Midbrain (tissue), 1 donor: ENCODE results near the gene PPM1M.

Experiments used
- DNase-seq: peaks from one replicate; lab custom pipeline; 2025; lab: John Stamatoyannopoulos, UW

PPM1M gene

DNA sequence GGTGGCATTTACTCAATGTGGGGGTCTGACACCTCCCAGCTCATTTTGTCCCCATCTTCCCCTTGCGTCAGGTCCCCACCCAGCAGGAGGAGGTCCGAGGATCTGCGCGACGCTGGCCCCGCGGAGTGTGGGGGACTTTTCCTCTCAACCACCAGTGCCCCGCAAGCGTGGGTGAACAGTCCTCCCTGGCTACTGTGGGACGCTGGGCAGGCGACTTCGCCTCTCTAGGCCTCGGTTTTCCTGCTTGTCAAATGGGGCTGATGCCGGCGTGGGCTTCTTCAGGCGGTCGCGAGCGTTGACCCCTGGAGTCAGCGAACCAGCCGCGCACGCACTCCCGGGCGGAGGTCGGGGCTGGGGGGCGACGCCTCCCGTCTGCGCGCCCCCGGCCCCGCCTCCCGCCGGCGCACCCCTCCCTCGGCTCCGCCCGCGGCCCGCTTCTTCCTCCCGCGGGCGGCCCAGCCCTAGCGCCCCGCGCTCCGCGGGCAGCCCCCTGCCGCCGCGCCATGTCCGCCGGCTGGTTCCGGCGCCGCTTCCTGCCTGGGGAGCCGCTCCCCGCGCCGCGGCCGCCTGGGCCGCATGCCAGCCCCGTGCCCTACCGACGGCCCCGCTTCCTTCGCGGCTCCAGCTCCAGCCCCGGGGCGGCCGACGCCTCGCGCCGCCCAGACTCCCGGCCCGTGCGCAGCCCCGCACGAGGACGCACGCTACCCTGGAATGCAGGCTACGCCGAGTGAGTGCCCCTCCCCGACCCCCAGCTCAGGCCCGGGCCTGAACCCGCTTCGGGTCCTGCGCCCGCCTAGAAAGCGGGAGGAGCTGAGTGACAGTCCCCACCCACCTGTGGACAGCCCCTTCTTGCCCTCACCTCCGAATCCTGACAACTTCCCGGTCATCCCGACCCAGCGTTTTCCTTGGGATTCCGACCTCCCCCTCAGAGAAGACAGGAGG is at the start of gene PPM1M:
Gene PPM1M (plus strand): TSS at position 438 of the 942 bp plus-strand sequence. CDS start 66 bp downstream, at position 504.
- peak; percentile 10 for DNase-seq

DNA sequence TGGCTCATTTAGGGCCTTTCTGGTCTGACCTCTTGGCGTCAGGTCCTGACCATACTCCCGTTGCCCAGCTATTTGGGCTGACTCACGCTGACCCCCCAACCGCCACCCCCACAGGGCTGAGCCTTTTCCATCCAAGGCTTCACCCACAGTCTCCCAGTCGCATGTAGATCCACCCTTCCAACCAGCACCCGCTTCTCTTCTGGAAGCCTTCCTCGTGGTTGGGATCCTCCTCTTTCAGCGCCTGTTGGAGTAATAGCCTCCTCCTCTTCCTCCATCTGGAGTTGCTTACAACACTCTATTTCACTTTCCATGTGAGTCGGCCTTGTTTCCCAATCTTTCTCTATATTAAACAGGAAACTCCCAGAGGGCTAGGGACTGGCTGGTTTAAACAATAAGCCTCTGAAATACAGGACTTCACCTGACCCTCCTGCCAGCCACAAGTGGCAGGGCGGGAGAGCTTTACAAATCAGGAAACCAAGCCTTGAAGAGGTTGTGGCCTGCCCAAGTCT is 49.7 kb upstream of the PPM1M start:
- DNase-seq: no peak

DNA sequence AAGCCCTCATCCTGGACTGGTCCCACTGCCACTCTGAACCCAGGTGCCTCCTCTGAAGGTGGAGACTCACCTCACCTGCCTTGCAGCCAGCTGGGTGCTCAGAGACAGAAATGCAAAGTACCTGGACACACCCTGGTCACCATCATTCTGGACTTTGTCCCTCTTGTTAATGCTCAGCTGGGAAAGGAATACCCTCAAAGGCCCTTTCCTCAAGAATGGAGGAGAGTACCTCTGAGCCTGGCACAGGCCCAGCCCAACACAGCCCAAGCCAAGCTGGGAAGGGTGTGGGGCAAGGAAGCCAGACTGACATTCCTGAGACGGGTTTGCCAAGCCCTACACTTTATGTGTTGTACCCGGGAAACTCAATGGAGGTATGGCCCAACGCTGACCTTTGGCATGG is 48.6 kb upstream of the PPM1M start:
- DNase-seq: no peak

DNA sequence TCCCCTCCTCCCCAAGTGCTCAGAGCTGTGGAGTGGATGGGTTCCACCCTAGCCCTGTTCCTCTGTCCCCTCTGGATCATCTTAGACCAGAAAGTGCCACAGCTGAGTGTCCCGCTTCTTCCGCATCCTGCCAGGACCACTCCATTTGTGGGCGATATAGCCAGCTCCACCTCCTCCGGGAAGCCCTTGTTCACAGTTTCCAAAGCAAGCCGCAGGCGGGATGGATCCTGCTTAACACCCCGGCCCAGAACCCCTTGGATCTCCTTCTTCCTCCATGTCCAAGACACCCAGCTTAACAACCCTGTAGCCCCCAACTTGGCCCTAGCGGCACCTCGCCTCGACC is 48.1 kb upstream of the PPM1M start:
- no peak for DNase-seq

DNA sequence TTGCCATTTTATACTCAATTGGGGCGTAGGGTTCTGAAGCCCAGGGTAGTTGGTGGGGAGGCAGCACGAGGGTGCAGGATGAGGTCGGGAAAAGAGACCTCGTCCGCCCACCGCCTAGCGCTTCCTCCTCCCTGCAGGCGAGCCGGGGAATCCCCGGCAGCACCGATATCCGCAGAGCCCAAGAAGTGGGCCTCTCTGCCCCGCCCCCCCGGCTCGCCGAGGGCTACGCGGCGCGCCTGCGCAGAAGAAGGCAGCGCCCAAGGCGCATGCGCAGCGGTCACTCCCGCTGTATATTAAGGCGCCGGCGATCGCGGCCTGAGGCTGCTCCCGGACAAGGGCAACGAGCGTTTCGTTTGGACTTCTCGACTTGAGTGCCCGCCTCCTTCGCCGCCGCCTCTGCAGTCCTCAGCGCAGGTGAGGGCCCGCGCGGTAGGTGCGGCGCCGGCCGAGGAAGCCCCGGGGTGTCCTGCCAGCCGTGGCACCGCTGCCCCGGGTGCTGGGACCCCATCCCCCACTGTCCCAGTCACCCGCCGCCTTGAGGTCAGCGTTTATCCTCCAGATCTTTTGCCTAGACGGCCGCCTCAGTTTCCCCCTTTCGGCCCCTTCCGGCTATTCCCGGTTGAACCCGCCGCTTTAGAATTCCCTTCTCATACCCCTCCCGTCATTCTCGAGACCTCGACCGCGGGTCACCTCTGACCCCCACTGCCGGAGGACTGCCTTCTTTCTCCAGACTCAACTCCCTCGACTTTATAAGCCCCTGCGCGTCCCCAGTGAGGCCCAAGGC is 47.5 kb upstream of the PPM1M start, which contains the start of gene ALAS1:
Gene ALAS1 (plus strand): TSS at position 319 of the 784 bp plus-strand sequence. CDS start 1,082 bp downstream, outside the sequence.
- peak; percentile 93 for DNase-seq

GRCh38 chr3:52198643-52199608 is 46.6 kb upstream of the PPM1M start:
- no peak for DNase-seq

GRCh38 chr3:52200981-52201679 is 44.4 kb upstream of the PPM1M start:
- DNase-seq: no peak

GRCh38 chr3:52202384-52203077 is 43.0 kb upstream of the PPM1M start:
- no peak for DNase-seq

DNA sequence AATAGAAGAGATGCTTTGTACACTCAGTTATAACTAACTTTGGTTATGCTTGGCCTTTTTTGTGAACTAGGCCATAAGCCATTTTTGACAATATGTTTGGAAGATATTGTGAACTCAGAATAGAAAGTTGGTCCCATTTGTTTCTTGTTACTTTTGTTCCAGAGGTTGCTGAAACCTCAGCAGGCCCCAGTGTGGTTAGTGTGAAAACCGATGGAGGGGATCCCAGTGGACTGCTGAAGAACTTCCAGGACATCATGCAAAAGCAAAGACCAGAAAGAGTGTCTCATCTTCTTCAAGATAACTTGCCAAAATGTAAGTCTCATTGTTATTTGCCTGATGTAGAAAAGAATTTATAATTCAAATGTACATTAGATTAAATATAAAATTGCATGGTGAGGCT is 41.9 kb upstream of the PPM1M start:
- no peak for DNase-seq

DNA sequence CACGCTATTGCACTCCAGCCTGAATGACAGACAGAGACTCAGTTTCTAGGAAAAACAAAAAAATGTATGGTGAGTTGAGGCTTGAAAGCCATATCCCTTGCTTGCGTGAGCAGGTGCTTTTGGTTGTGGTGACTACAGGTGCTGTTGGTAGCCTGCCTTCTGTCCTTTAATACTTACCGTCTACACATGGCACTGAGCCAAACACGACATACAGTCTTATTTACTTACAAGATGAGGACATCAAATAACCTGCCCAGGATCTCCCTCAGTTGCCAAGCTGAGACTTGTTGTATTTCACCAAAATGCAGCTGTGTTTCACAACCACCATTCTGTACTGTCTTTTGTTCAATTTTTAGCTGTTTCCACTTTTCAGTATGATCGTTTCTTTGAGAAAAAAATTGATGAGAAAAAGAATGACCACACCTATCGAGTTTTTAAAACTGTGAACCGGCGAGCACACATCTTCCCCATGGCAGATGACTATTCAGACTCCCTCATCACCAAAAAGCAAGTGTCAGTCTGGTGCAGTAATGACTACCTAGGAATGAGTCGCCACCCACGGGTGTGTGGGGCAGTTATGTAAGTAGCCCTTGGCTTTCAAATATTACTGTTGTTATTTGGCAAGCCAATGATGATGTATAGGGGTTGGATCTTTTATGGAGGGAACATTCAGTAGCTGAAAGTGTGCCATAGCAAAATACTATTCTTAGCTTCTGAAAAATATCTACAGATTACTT is 41.1 kb upstream of the PPM1M start:
- DNase-seq: no peak

DNA sequence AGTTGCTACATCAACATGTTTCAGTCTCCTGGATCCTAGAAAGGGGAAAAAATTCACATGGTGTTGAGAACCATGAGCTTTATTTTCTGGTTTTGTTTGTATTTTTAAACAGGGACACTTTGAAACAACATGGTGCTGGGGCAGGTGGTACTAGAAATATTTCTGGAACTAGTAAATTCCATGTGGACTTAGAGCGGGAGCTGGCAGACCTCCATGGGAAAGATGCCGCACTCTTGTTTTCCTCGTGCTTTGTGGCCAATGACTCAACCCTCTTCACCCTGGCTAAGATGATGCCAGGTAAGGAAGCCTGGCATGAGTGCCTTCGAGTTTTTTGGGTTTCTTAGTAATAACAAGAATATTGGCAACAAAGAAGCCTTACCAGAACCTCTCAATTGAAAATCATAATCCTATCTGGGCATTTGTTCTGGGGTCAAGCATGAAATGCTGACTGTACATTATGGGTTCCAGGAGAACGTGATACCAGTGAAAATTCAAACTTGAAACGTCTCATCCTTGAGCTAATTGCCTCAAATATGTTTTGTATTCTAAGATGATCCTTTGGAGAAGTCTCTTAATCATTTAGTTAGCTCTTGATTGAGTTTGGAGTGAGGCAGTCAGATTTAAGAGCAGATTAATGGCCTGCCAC is 39.7 kb upstream of the PPM1M start:
- DNase-seq: no peak

GRCh38 chr3:52208556-52208955 is 37.0 kb upstream of the PPM1M start:
- no peak for DNase-seq

DNA sequence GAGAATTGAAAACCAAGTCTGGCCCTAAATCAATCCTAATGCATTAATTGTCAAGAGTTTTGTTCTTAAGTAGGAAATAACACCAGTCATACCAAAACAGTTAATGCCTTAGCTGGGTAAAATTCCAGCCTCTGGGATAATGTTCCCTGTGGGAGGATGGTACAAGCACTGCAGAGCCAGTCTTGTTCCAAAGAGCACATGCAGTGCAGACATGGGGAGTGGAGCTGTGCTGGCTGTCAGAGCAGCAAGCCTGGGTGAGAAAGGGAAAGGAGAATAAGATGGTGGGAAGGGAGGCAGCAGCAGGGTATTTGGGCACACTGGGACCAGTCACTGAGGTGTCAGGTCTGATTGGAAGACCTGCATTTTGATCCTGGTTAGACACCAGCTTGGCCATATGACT is 35.5 kb upstream of the PPM1M start:
- no peak for DNase-seq

DNA sequence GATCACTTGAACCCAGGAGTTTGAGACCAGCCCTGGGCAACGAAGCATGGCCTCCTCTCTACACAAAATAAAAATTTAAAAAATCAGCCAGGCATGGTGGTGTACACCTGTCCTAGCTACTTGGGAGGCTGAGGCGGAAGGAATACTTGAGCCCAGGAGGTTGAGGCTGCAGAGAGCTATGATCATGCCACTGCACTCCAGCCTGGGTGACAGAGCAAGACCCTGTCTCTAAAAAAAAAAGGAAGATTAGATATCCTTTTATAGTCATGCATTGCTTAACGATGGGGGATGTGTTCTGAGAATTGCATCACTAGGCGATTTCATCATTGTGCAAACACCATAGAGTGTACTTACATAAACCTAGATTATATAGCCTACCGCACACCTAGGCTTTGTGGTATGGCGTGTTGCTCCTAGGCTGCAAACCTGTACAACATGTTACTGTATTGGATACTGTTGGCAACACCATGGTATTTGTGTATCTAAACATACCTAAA is 35.0 kb upstream of the PPM1M start:
- DNase-seq: no peak

DNA sequence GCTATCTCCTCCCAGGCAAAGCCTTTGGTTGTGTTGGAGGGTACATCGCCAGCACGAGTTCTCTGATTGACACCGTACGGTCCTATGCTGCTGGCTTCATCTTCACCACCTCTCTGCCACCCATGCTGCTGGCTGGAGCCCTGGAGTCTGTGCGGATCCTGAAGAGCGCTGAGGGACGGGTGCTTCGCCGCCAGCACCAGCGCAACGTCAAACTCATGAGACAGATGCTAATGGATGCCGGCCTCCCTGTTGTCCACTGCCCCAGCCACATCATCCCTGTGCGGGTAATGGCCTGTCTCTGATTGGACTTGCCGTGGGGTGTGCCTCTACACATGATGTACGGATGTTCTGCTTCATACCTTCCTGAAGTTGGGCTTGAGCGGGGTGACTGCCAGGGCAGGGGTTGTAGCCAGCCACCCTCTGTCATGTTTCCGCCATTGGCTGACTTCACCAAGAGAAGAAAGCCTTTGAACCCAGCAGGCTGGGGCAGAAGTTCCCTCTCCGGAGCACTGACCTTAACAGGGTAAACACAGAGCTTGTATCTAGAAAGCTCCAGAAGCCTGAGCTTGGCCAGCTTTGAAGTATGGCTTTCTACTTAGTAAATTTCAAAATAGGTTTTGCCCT is 34.2 kb upstream of the PPM1M start:
- DNase-seq: no peak

GRCh38 chr3:52213005-52213404 is 32.6 kb upstream of the PPM1M start:
- DNase-seq: no peak

DNA sequence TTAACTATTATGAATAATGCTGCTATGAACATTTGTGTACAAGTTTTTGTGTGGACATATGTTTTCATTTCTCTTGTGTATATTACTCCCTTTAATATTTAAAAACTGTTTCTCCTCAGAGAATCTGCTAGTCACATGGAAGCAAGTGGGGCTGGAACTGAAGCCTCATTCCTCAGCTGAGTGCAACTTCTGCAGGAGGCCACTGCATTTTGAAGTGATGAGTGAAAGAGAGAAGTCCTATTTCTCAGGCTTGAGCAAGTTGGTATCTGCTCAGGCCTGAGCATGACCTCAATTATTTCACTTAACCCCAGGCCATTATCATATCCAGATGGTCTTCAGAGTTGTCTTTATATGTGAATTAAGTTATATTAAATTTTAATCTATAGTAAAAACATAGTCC is 31.7 kb upstream of the PPM1M start:
- DNase-seq: no peak

- no peak for DNase-seq
Observed at GRCh38 chr3:52215351-52215750, 30.2 kb upstream of the PPM1M start.
